HepG2 (cell line): Measurements from ENCODE around the gene CAMSAP3. TPM values are rescaled to one million over a fixed set of nuclear protein-coding genes. Genes with fewer than 3 reads are reported as not detected.

Source experiments
- FOSL2 ChIP-seq: sonication (generic); formaldehyde crosslinking; IDR thresholded peaks from 2 replicates; pipeline ENCODE4 v1.4.0; 2020; ENCODE audit warnings: missing genetic modification reagents
- FOXO1 ChIP-seq: sonication (generic); formaldehyde crosslinking; IDR thresholded peaks from 2 replicates; pipeline ENCODE4 v1.4.0; 2020; ENCODE audit warnings: missing genetic modification reagents
- GATAD2A ChIP-seq: IDR thresholded peaks from 2 replicates; pipeline ENCODE4 v1.6.1; 2016
- KDM2A ChIP-seq: sonication (generic); formaldehyde crosslinking; IDR thresholded peaks from 2 replicates; pipeline ENCODE4 v1.4.0; 2020; ENCODE audit warnings: low read depth, missing genetic modification reagents, borderline replicate concordance
- MYC ChIP-seq: sonication (generic); formaldehyde crosslinking; IDR thresholded peaks from 2 replicates; pipeline ENCODE4 v1.9.0; 2021; ENCODE audit warnings: missing genetic modification reagents, borderline replicate concordance
- PLSCR1 ChIP-seq: sonication (generic); formaldehyde crosslinking; IDR thresholded peaks from 2 replicates; pipeline ENCODE4 v1.5.0; 2020; ENCODE audit warnings: missing genetic modification reagents, mild to moderate bottlenecking, borderline replicate concordance
- SAP130 ChIP-seq: IDR thresholded peaks from 2 replicates; pipeline ENCODE4 v1.6.1; 2016; ENCODE audit warnings: low read depth
- SMYD3 ChIP-seq: sonication (generic); formaldehyde crosslinking; IDR thresholded peaks from 2 replicates; pipeline ENCODE4 v1.8.1; 2023; ENCODE audit warnings: mild to moderate bottlenecking, missing genetic modification reagents
- TMF1 ChIP-seq: sonication (generic); formaldehyde crosslinking; IDR thresholded peaks from 2 replicates; pipeline ENCODE4 v1.8.1; 2022; ENCODE audit warnings: low read depth, missing genetic modification reagents
- ZFAT ChIP-seq: sonication (generic); formaldehyde crosslinking; conservative IDR thresholded peaks from 2 replicates; pipeline ENCODE4 v1.8.1; 2023; ENCODE audit warnings: missing genetic modification reagents, inconsistent platforms
- ZFP36 ChIP-seq: fragments of 150-350 bp; IDR thresholded peaks from 2 replicates; pipeline ENCODE4 v1.6.1; 2018; ENCODE audit warnings: borderline replicate concordance, low read length, low read depth; ENCODE audit not compliant: partially characterized antibody
- ZMYM3 ChIP-seq: sonication (generic); formaldehyde crosslinking; IDR thresholded peaks from 2 replicates; pipeline ENCODE4 v1.5.1; 2020; ENCODE audit warnings: mild to moderate bottlenecking, missing genetic modification reagents
- ZNF337 ChIP-seq: sonication (generic); formaldehyde crosslinking; IDR thresholded peaks from 2 replicates; pipeline ENCODE4 v1.5.1; 2020; ENCODE audit warnings: missing genetic modification reagents, low read depth, mild to moderate bottlenecking, borderline replicate concordance
- ZNF33A ChIP-seq: sonication (generic); formaldehyde crosslinking; IDR thresholded peaks from 2 replicates; pipeline ENCODE4 v1.5.1; 2020; ENCODE audit warnings: missing genetic modification reagents, mild to moderate bottlenecking, moderate library complexity, borderline replicate concordance
- ZNF343 ChIP-seq: sonication (generic); formaldehyde crosslinking; IDR thresholded peaks from 2 replicates; pipeline ENCODE4 v1.4.0; 2020; ENCODE audit warnings: mild to moderate bottlenecking, missing genetic modification reagents
- ZNF382 ChIP-seq: sonication (generic); formaldehyde crosslinking; IDR thresholded peaks from 2 replicates; pipeline ENCODE4 v1.5.0; 2020; ENCODE audit warnings: missing genetic modification reagents, mild to moderate bottlenecking, borderline replicate concordance
- ZNF569 ChIP-seq: sonication (generic); formaldehyde crosslinking; IDR thresholded peaks from 2 replicates; pipeline ENCODE4 v1.5.0; 2020; ENCODE audit warnings: mild to moderate bottlenecking, missing genetic modification reagents, moderate library complexity, borderline replicate concordance
- ZNF670 ChIP-seq: sonication (generic); formaldehyde crosslinking; IDR thresholded peaks from 2 replicates; pipeline ENCODE4 v1.8.0; 2022; ENCODE audit warnings: mild to moderate bottlenecking, missing genetic modification reagents, borderline replicate concordance
- ZNF83 ChIP-seq: sonication (generic); formaldehyde crosslinking; IDR thresholded peaks from 2 replicates; pipeline ENCODE4 v1.4.0; 2020; ENCODE audit warnings: missing genetic modification reagents, mild to moderate bottlenecking, borderline replicate concordance
- ZNF878 ChIP-seq: sonication (generic); formaldehyde crosslinking; IDR thresholded peaks from 2 replicates; pipeline ENCODE4 v1.8.1; 2023; ENCODE audit warnings: mild to moderate bottlenecking, missing genetic modification reagents, moderate library complexity
- polyA plus RNA-seq, 8 experiments: library from polyadenylated mRNA; depleted of rRNA in 3 of 8; stranded (reverse) in 7 of 8; unstranded in 1 of 8; fragments of >200 nt; fragmentation: Illumina TruSeq in 4 of 8; extraction: Trizol in 4 of 8; gene quantifications; 2 replicates each; pipeline versions ENCODE4 v1.2.1 to v1.2.3, GENCODE V29; 2011 to 2016; ENCODE audit warnings: low read depth in 4 of 8, missing spikeins in 1 of 8, mixed read lengths in 1 of 8; ENCODE audit not compliant: insufficient read depth in 1 of 8
- total RNA-seq, 5 experiments: library from RNA; depleted of rRNA; stranded (reverse); fragments of >200 nt; fragmentation: Illumina TruSeq; extraction: Trizol; gene quantifications; 2 replicates each; pipeline ENCODE4 v1.2.3, GENCODE V29; 2016; ENCODE audit warnings: low read depth in 1 of 5
- TF ChIP-seq, protein P1 (sequence below): sonication (generic); formaldehyde crosslinking; conservative IDR thresholded peaks from 2 replicates; pipeline ENCODE4 v1.8.0; 2022; ENCODE audit warnings: missing genetic modification reagents
- TF ChIP-seq, protein P2 (sequence below): sonication (generic); formaldehyde crosslinking; IDR thresholded peaks from 2 replicates; pipeline ENCODE4 v1.4.0; 2020; ENCODE audit warnings: mild to moderate bottlenecking, missing genetic modification reagents

The CAMSAP3 gene
- total and polyA plus RNA-seq, 2 of the 13 experiments (the other 11 are each of a cell fraction or from before 2014, with no cell fraction given), result 10.8 to 11.8 TPM

- TF ChIP-seq ZNF343 (CRISPR knock-in tag) (0 out of 2 replicates have a peak, but pooled peaks have one; percentile 27), ZFP36 (no peak), ZNF33A (CRISPR knock-in tag) (no peak), ZNF382 (CRISPR knock-in tag) (no peak), KDM2A (CRISPR knock-in tag) (peak; percentile 84; the same call in 1 of the 2 replicates), SAP130 (CRISPR knock-in tag) (peak; percentile 66), ZNF337 (CRISPR knock-in tag) (no peak), SMYD3 (CRISPR knock-in tag) (no peak), ZMYM3 (CRISPR knock-in tag) (peak; percentile 13; the same call in 1 of the 2 replicates), ZNF83 (CRISPR knock-in tag) (no peak), MYC (peak; percentile 65), ZNF878 (CRISPR knock-in tag) (no peak), GATAD2A (no peak), ZFAT (no peak), ZNF569 (no peak), ZNF670 (CRISPR knock-in tag) (0 out of 2 replicates have a peak, but pooled peaks have one; percentile 55), FOXO1 (CRISPR knock-in tag) (0 out of 2 replicates have a peak, but pooled peaks have one; percentile 8), FOSL2 (CRISPR knock-in tag) (no peak; the same call in 1 of the 2 replicates), TMF1 (0 out of 2 replicates have a peak, but pooled peaks have one; percentile 80), PLSCR1 (no peak)
- TF ChIP-seq, protein P1, sequence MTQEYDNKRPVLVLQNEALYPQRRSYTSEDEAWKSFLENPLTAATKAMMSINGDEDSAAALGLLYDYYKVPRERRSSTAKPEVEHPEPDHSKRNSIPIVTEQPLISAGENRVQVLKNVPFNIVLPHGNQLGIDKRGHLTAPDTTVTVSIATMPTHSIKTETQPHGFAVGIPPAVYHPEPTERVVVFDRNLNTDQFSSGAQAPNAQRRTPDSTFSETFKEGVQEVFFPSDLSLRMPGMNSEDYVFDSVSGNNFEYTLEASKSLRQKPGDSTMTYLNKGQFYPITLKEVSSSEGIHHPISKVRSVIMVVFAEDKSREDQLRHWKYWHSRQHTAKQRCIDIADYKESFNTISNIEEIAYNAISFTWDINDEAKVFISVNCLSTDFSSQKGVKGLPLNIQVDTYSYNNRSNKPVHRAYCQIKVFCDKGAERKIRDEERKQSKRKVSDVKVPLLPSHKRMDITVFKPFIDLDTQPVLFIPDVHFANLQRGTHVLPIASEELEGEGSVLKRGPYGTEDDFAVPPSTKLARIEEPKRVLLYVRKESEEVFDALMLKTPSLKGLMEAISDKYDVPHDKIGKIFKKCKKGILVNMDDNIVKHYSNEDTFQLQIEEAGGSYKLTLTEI, result no peak
- TF ChIP-seq, protein P2, sequence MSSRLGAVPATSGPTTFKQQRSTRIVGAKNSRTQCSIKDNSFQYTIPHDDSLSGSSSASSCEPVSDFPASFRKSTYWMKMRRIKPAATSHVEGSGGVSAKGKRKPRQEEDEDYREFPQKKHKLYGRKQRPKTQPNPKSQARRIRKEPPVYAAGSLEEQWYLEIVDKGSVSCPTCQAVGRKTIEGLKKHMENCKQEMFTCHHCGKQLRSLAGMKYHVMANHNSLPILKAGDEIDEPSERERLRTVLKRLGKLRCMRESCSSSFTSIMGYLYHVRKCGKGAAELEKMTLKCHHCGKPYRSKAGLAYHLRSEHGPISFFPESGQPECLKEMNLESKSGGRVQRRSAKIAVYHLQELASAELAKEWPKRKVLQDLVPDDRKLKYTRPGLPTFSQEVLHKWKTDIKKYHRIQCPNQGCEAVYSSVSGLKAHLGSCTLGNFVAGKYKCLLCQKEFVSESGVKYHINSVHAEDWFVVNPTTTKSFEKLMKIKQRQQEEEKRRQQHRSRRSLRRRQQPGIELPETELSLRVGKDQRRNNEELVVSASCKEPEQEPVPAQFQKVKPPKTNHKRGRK, result no peak
Observed at GRCh38 chr19:7636691-7637373, 41.2 kb downstream of the CAMSAP3 start, which contains the start of gene STXBP2 (continued).
